ENCODE data around the gene STX11. TPM values are rescaled to one million over a fixed set of nuclear protein-coding genes. Genes with fewer than 3 reads are reported as not detected.

Gene STX11
- total RNA-seq, 1 donor from 2014 or later = 16.7 TPM

DNA sequence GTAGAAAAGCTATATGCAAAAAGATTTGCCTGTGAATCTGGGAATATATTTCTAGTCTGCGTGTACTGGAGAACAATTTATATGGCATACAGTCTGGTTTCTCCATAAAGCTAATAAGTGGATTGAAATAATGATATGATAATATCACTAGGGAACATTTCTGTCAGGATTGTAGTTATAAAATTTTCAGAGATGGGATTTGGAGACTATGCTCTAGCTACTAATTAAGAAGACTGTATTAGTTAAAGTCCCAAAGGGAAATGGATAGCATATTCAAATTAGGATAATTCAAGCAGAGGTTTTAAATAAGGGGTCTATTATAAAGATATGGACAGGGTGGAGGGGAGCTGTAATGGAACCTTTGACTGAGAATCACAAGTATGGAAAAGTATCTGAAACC is 7.2 kb upstream of the STX11 start:
- no peak for DNase-seq

DNA sequence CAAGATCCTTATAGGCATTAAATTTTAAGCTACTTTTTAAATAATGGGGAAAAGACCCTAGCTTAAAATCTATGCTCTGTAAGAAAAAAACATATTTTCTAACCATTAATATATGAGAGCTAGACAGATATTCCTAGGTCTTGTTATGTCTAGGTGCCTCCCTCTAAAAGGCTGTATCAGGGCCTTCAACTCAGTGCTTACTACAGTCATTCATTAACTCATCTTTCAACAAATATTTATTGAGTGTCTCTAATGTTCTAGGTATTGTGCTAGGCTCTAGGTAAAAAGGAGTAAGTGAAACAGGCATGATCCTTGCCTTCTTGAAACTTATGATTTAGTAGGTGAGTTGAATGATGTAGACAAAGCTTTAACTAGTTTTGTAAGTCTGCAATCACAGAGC is 6.4 kb upstream of the STX11 start:
- no peak for DNase-seq

DNA sequence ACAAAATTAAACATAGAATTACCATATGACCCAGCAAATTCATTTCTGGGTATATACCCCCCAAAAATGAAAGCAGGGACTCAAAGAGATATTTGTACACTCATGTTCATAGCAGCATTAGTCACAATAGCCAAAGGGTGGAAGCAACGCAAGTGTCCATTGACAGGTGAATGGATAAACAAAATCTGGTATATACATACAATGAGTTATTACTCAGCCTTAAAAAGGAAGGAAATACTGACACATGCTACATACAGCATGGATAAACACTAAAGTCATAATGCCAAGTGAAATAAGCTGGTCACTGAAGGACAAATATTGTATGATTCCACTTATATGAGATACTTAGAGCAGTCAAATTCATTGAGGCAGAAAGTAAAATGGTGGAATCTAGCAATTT is 5.3 kb upstream of the STX11 start:
- DNase-seq = peak; percentile 53

DNA sequence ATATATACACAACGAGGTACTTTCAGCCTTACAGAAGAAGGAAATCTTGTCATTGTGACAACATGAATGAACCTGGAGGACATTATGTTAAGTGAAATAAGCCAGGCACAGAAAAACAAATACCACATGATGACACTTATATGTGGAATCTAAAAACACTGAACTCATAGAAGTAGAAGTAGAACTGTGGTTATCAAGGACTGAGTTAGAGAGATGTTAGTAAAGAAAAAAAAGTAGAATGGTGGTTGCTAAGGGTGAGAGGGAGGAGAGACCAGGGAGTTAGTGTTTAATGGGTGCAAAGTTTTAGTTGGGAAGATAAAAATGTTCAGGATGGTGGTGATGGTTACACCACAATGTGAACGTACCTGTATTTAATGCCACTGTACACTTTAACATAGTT is 4.8 kb upstream of the STX11 start:
- DNase-seq = no peak

DNA sequence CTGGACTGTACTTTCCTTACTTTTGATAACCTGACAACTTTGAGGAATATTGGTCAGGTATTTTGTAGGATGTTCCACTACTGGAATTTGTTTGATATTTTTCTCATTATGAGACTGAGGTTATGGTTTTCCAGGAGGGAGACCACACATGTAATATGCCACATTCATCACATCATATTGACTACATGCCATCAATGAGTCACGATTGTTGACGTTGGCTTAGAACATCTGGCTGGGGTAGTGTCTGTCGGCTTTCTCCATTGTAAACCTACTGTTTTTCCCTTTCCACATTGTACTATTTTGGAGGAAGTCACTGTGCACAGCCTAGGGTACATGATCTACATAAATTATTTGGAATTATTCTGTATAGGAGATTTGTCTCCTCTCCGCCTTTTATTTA is 1.4 kb upstream of the STX11 start:
- DNase-seq = no peak

DNA sequence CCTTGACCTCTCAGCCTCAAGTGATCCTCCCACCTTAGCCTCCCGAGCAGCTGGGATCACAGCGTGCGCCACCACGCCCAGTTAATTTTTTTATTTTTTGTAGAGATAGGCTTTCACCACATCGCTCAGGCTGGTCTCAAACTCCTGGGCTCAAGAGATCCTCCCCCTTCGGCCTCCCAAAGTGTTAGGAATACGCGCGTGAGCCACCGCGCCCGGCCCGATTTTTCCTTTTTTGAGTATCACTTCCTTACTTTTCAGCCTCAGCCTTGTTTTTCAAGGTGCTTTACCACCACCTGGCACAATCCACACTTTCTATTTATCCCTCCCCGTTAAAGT is 791 bp upstream of the STX11 start:
- no peak for DNase-seq

DNA sequence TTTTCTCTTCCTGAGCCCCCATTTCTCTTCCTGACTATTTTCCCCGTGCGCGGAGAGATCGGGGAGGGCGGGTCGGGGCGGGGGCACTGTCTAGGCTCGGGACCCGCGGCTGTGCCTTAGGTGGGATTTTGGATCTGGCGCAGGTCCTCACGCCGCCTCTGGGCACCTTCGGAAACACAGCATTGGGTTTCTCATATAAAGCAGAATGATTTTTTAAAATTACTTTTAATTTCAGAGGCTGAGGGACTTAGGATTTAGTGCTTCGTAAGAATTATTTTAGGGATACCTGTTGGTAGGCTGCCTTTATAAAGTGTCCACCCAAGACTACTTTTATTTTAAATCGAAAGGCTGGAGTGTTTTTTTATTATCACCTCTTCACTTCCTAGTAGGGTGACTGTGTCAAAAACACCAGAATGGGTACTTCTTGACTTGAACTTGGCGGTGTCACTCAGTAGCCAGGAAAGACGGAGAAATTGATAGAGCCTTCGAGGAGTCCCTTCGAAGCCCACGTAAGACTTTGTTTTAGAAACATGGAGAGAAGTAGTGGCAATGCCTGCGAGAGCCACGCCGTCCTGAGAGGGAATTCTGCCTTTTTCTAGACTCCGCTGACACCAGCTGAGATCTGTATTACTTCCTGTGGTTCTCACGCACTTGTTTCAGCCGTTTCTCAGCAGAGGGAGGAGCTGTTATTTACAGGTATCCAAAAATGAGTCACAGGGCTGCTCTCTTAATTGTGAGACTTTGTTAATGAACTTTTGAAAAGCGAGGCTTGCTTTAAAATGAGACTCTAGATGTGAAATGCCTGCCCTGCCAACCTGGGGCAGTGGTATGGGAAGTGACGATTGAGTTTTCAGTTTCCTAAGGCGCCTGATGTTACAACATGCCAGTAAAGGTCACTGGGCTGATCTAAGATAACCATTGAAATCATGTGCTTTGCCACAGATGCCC is 667 bp downstream of the STX11 start:
- peak; percentile 72 for DNase-seq

DNA sequence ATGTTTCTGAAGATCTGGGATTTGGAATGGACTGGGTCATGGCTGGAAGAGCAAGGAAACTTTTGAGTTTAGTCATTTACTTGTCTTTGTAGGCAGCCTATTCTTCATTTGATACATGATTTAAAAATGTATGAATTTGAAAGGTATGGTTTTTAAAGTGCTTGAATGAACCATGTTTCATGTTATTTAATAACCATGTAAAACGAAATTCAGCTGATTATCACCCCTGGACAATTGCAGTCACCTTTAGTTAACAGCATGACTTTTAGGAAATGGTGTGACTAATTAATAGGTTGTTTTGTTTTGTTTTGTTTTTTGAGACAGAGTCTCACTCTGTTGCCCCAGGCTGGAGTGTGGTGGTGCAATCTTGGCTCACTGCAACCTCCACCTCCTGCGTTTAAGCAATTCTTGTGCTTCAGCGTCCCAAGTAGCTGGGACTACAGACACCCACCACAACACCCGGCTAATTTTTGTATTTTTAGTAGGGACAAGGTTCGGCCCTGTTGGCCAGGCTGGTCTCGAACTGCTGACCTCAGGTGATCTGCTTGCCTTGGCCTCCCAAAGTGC is 2.1 kb downstream of the STX11 start:
- no peak for DNase-seq

DNA sequence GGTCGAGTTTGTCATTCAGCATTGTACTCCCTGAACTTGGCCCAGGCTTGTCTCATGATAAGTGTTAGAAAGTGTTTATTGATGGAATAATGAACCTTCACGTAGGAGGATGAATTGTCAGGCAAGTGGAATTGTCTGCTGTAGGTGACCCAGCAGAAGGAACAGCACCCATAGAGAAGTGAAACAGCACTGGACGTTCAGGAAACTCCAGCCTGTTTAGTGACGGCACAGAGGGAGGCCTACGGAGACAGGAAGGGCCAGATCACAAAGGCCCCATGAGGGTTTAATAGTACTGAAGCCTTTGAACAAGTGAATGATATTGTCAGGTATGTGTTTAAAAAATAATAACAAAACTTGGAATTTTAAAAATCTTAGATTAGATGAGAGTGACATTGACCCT is 2.9 kb downstream of the STX11 start:
- no peak for DNase-seq

DNA sequence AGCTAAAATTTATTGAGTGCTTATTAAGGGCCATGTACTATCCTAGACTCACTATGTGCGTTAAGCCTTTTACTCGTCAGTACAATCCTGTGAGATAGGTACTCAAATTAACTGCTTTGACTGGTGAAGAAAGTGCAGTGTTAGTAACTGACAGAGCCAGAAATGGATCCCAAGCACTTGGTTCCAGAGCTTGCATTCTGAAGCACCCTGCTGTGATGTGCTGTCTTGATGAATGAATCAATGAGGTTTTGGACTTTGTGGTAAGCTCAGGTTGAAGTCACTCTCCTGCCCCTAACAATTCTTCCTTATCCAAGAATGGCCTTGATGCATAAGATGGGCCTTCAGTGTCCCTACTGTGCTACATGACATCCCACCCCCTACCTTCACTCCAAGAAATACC is 3.7 kb downstream of the STX11 start:
- DNase-seq = no peak

DNA sequence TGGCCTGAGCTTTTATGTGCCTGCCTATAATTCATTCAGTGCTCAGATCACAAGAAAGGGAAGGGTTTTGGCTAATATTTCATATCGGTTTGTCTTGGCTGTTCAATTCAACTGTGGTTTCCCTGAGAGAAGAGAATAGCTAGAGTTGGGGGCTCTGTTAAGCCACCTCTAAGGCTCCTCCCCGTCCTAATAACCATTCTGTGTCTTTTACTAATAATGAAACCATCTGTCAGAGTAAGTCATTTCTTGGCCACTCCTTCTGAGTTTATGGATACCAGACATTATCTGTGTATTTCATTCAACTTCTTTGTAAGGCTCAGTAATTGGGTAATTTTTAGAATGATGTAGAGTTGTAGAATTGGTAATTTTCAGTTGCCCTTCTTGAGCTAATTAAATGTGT is 5.2 kb downstream of the STX11 start:
- DNase-seq = no peak

DNA sequence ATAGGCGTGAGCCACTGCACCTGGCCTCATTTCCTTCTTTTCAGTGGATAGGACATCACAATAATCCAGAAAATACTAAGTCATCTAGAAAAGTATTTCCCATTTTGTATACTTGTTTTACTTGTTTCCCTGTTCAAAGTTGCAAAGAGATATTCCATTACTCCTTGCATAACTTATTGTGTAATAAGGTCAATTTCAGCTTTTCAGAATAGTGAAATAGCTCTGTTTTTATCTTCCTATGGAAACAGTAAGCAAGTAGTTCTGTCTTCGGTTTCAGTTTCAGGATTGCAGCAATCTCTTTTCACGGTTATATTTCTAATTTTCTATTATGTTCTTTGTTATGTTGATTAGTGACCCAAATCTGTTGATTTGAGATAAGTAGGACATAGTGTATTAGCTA is 6.0 kb downstream of the STX11 start:
- no peak for DNase-seq

DNA sequence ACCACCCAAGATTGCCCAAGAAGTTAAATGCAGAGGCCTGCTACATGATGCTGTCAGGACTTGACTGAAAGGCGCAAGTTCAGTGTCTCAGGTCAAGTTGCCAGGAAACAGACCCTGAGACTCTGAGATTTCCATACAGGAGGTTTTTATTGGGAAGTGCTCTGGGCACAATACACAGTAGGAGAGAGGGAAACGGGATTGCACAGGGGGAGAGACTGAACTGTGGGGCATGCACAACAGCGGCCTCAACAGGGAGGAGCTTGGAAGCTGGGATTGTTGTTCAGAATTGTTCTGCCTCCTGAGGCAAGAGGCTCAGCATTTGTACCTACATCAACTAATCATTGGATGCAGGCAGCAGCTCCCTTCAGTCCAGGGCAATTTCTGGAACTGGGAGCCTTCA is 6.7 kb downstream of the STX11 start:
- DNase-seq = peak; percentile 53

DNA sequence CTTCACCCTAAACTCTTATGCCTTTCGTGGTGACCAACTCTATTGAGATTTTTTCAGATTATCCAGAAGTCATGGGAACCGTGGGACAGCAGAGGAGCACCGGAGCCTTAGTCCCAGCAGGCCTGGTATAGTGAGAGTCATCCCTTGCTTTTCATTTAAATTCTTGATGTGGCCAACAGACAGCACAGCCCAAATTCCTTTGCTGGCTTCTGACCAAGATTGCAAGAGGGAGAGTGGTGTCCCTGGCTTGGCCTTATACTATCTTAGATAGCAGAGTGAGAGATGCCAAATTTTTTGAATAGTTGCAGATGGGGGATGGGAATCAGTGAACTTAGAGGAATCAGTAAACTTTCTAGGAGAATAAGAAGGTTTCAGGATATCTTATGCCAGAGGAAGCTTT is 7.8 kb downstream of the STX11 start:
- DNase-seq = peak; percentile 83

DNA sequence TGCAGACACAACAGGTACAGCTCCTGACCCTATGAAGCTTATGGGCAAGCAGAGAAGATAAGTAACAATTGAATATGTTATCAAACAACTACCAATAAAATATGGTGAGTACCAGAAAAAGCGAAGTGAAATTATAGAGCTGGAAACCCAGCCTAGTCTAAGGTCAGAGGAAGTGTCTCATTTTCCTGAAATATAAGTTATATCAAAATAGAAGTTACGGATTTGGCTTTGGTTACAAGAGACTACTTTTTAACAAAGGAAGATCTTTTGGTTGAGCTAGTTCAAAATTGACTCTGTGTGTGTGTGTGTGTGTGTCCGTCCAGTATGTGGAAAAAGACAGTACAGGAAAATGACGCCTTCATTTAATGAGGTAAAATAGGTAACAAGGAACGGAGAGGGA is 8.9 kb downstream of the STX11 start:
- peak; percentile 80 for DNase-seq

DNA sequence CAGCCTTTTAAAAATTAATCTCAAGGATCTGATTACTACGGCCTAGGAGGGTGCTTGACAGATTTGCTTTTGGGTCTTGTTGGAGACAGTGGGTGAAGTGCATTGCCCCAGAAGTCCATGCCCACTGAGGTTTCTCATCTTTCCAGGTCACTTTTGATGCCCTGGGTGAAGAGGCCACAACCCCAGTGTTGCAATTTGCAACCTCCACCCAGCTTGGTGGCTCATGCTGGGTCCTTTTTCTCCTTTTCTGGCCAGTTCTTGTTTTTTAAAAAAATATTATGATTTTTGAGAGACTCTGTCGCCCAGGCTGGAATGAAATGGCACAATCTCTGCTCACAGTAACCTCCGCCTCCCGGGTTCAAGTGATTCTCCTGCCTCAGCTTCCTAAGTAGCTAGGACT is 9.4 kb downstream of the STX11 start:
- no peak for DNase-seq

DNA sequence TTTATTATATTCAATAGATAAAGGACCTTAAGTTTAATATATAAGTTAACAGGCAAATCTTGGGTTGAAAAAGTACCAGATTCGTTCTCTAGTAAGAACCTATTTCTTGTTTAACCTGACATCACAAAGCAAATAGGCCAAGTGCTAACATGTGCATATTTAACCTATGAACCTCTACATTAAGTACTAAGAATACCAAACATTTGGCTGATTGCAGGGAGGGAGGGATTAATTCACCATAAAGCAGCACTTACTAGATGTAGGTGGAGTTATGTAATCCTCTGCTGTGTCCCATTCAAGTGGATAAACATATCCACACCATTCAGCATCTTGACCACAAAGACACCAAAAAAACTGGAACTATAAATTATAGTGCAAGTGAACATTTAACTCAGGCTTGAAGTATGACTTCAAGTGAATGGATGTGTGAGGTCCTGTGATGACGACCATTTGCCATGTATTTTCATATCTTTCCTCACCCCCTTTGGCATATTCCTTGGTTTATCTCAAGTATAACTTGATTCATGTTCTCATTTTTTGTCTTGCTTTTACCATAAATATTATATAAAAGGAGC is 10.2 kb downstream of the STX11 start:
- no peak for DNase-seq

DNA sequence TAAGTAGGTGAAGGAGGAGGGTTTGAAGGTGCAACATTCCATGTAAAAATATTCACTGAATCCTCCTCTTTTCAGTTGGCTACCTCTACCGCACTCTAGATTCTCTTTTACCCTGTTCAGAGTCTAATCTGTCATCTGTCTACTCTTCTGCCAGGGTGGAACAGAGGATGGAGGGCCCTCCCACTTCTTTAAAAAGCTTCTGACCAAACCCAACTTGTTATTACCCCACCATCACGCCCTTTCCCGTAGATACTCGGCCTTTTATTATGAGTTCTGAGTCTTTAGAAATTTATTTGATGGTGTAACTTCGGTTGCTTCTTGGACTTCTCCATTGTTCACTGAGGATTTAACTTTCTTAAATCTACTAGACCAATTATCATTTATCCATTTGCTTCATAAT is 11.7 kb downstream of the STX11 start:
- DNase-seq = no peak

DNA sequence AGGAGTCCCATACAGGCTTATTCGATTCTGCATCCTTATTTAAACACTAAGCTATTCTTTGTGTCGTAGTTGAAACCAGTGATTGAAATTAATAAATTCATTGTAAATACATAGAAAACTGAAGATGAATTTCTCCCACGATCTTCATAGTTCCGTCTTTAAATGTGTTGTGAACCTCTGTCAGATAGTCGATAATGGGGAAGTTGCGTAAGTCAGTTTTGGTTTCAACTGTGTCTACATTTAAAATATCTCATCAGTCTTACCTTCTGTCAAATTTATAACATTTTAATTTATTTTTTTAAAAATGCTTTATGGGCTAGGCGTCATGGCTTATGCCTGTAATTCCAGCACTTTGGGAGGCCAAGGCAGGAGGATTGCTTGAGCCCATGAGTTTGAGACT is 12.7 kb downstream of the STX11 start:
- DNase-seq = no peak

DNA sequence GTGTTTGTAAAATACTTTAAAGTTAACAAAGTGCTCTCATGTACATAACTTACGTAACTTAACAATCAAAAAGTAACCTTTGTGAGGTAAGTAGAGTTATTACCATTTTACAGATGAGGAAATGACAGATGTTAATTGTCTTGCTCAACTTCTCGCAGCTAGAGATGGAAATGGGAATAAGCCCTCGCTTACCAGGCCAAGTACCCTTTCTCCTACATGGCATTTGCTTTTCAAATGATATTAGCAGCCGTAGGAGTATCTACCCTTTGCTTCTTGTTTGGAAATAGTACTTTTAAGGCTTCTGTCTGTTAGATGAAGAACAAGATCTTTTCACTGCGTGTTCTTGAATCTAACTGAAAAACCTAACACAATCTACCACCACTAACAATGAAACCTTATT is 15.5 kb downstream of the STX11 start:
- DNase-seq = no peak

DNA sequence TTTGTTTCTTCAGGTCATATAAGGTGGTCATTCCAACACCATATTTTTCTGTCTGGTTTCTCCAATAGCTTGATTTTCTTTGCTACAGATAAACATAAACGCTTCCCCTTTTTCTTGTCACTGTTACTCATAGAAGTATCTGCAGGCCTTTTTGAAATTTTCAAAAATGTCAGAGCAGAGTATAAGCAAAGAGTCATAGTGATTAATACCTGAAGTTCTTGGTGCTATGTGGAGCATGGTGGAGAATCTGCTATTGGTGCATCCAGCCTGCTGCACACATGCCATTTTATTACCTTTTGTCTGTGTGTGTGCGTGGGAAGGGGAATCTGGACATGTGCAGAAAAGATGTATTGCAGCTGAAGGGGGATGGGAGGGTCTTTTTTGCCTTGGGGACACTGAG is 19.7 kb downstream of the STX11 start:
- DNase-seq = no peak

DNA sequence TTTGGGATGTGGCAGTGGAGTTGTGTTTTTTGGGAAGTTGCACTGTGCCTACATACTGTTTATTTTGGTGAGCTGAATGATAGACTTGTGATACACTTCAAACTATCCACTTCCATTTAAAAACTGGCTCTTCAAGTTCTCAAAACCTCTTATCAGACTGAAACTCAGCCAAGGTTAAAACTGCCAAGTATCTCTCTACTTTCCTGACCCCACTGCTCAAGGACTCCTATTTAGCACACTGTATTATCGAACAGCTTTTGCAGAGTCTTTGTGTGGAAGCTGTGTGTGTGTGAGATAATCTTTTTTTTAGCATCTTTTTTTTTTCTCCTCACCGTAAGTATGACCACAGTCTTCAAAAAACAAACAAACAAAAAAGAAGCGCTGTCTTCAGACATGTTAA is 21.1 kb downstream of the STX11 start:
- DNase-seq = no peak

DNA sequence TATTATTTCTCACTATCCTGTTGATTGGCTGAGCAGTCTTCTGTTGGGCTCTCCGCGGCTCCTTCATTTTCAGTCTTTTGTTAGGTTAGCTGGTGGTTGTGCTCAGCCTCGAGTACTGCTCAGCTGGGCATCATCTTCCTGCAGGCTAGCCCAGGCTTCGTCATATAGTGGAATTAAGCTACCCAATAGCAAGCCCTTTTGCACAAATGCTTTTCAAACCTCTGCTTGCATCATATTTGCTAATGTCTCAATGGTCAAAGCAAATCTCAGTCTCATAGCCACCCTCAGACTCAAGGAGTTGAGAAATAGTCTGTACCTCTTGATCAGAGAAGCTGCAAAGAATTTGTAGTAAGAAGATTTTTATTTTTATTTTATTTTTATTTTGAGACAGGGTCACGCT is 23.7 kb downstream of the STX11 start:
- DNase-seq = no peak

DNA sequence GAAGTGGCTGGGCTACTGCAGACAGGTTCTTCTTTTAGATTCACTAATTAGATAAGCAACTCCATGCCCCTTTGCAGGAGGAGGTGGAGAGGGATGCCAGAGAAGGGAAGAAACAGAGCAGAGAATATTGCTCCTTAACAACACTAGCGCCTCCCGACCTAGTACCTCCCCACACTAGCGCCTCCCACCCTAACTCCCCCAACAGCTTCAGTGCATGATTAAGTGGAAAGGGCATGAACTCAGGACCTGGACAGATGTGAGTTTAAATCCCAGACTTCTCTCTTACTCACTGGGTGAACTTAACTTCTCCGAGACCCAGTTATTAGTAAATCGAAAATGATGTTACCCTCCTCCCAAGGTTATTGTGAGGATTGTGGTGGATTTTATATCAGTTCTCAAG is 25.7 kb downstream of the STX11 start:
- no peak for DNase-seq

Measured in dermis blood vessel endothelial cell (primary cell).